CD14-positive monocyte (primary cell): Measurements from ENCODE around the gene ATG4B. TPM values are rescaled to one million over a fixed set of nuclear protein-coding genes. Genes with fewer than 3 reads are reported as not detected.

ENCODE experiments used
- DNase-seq, 3 donors: peaks; one replicate each; pipeline ENCODE4 v3.0.0-alpha.2; 2011 to 2022
- H2AFZ ChIP-seq: 2 replicates; pipeline ENCODE4 v1.6.0; 2012; ENCODE audit warnings: mild to moderate bottlenecking, low read depth, low read length, inconsistent platforms; ENCODE audit not compliant: insufficient read depth, poor library complexity, severe bottlenecking
- H3K27ac ChIP-seq, 2 donors: 1 replicate in 1 of 2; 2 replicates in 1 of 2; pipeline ENCODE4 v1.5.1; 2012 to 2013; ENCODE audit warnings: low read length in 2 of 2, control low read depth in 1 of 2, inconsistent platforms in 1 of 2, low read depth in 1 of 2, mild to moderate bottlenecking in 1 of 2
- H3K27me3 ChIP-seq, 2 donors: one replicate each; pipeline versions ENCODE4 v1.6.0 to v1.6.1; 2011 to 2013; ENCODE audit warnings: low read length in 2 of 2; ENCODE audit not compliant: control insufficient read depth in 2 of 2, insufficient read depth in 2 of 2
- H3K36me3 ChIP-seq, 2 donors: replicated peaks in 1 of 2; 1 replicate in 1 of 2; 2 replicates in 1 of 2; pipeline versions ENCODE4 v1.5.1 to v1.6.1; 2012 to 2013; ENCODE audit warnings: low read length in 2 of 2, control low read depth in 1 of 2, inconsistent platforms in 1 of 2, mild to moderate bottlenecking in 1 of 2; ENCODE audit not compliant: insufficient read depth in 2 of 2, control insufficient read depth in 1 of 2
- H3K4me1 ChIP-seq, 2 donors: 1 replicate in 1 of 2; 2 replicates in 1 of 2; pipeline versions ENCODE4 v1.5.1 to v1.6.1; 2012 to 2013; ENCODE audit warnings: low read length in 2 of 2, control low read depth in 1 of 2, inconsistent platforms in 1 of 2, mild to moderate bottlenecking in 1 of 2, moderate library complexity in 1 of 2; ENCODE audit not compliant: insufficient read depth in 2 of 2, control insufficient read depth in 1 of 2
- H3K4me2 ChIP-seq: replicated peaks from 2 replicates; pipeline ENCODE3; 2012; ENCODE audit warnings: low read length, moderate library complexity, mild to moderate bottlenecking; ENCODE audit not compliant: poor library complexity, severe bottlenecking; ENCODE audit errors: extremely low read depth
- H3K4me3 ChIP-seq, 3 experiments: fragments of 200-600 bp in 1 of 3; sonication (generic) in 1 of 3; replicated peaks in 1 of 3; 1 replicate in 2 of 3; 2 replicates in 1 of 3; pipeline ENCODE4 v1.5.1; 2011 to 2013; ENCODE audit warnings: low read length in 3 of 3, mild to moderate bottlenecking in 3 of 3, control low read depth in 2 of 3, low read depth in 2 of 3, inconsistent platforms in 1 of 3, moderate library complexity in 1 of 3
- H3K79me2 ChIP-seq: 2 replicates; pipeline ENCODE4 v1.6.0; 2012; ENCODE audit warnings: mild to moderate bottlenecking, control low read depth, inconsistent platforms, low read length, moderate library complexity; ENCODE audit not compliant: insufficient read depth
- H3K9ac ChIP-seq: 2 replicates; pipeline ENCODE4 v1.6.0; 2017; ENCODE audit warnings: low read length, mild to moderate bottlenecking; ENCODE audit not compliant: insufficient read depth, poor library complexity, severe bottlenecking
- H3K9me3 ChIP-seq, 2 donors: replicated peaks in 1 of 2; 1 replicate in 1 of 2; 2 replicates in 1 of 2; pipeline versions ENCODE4 v1.5.1 to v1.6.1; 2012 to 2013; ENCODE audit warnings: low read length in 2 of 2, control low read depth in 1 of 2; ENCODE audit not compliant: control insufficient read depth in 1 of 2, insufficient read depth in 1 of 2
- H4K20me1 ChIP-seq: 2 replicates; pipeline ENCODE4 v1.6.0; 2012; ENCODE audit warnings: mild to moderate bottlenecking, low read length, control low read depth, moderate library complexity; ENCODE audit not compliant: insufficient read depth
- H3K27ac Mint-ChIP-seq, 7 donors: one replicate each; pipeline ENCODE4 v1.8.0; 2020; ENCODE audit warnings: mild to moderate bottlenecking in 7 of 7, mixed read lengths in 7 of 7, moderate library complexity in 6 of 7, inconsistent platforms in 2 of 7
- H3K27me3 Mint-ChIP-seq, 3 donors: one replicate each; pipeline ENCODE4 v1.8.0; 2021 to 2022; ENCODE audit warnings: low read depth in 3 of 3, mild to moderate bottlenecking in 3 of 3, mixed read lengths in 3 of 3, moderate library complexity in 3 of 3, inconsistent platforms in 1 of 3
- H3K36me3 Mint-ChIP-seq, 2 donors: one replicate each; pipeline ENCODE4 v1.8.0; 2020; ENCODE audit warnings: mixed read lengths in 2 of 2, inconsistent platforms in 1 of 2, mild to moderate bottlenecking in 1 of 2
- H3K4me1 Mint-ChIP-seq: one replicate; pipeline ENCODE4 v1.8.0; 2020; ENCODE audit warnings: mild to moderate bottlenecking, mixed read lengths
- H3K4me3 Mint-ChIP-seq, 2 donors: one replicate each; pipeline ENCODE4 v1.8.0; 2020; ENCODE audit warnings: mild to moderate bottlenecking in 2 of 2, mixed read lengths in 2 of 2, moderate library complexity in 1 of 2
- H3K9me3 Mint-ChIP-seq, 7 donors: one replicate each; pipeline ENCODE4 v1.8.0; 2020 to 2022; ENCODE audit warnings: mixed read lengths in 7 of 7, mild to moderate bottlenecking in 6 of 7, moderate library complexity in 6 of 7, inconsistent platforms in 2 of 7
- CTCF ChIP-seq: fragments of 200-600 bp; IDR thresholded peaks from one replicate; pipeline ENCODE4 v1.8.0; 2022; ENCODE audit warnings: antibody characterized with exemption, mild to moderate bottlenecking
- WGBS: methylation state at CpG from one replicate; pipeline ENCODE4 v1.1.5; 2013; ENCODE audit warnings: missing lambda C conversion rate; ENCODE audit not compliant: insufficient coverage; 5-methylcytosine and 5-hydroxymethylcytosine counted together
- intact Hi-C, 2 donors: fragments of 100-400 bp; cut with micrococcal nuclease; formaldehyde crosslinking; loops; one replicate each; pipeline versions ENCODE4 v1.15.0 to v1.15.1; 2023
- polyA plus RNA-seq, 3 donors: library from polyadenylated mRNA; depleted of rRNA in 1 of 3; unstranded in 2 of 3; stranded (reverse) in 1 of 3; fragments of 300-500 nt in 2 of 3; fragments of >200 nt in 1 of 3; fragmentation: Illumina TruSeq in 2 of 3; gene quantifications; 1 replicate in 2 of 3; 2 replicates in 1 of 3; pipeline ENCODE4 v1.2.3, GENCODE V29; 2012 to 2021

ATG4B gene
- polyA plus RNA-seq, 3 donors, result 54.5 to 202 (median 58.9) TPM

GRCh38 chr2:241657786-241658254, 20.3 kb downstream of the ATG4B start:
- Histone ChIP-seq H3K4me1 (no peaks in the 10 kb centered on the region), H3K36me3 (peaks cover 70 to 96% of the 10 kb centered on the region in 2 donors), H3K27me3 (no peaks in the 10 kb centered on the region), H3K9ac (no peak overlapping the region), H2AFZ (no peak overlapping the region), H3K4me2 (no peak overlapping the region), H4K20me1 (peaks cover 6% of the 10 kb centered on the region), H3K4me3 (no peak overlapping the region), H3K79me2 (no peaks in the 10 kb centered on the region), H3K27ac (no peak overlapping the region), H3K9me3 (no peaks in the 10 kb centered on the region)
- peak overlapping the region in 1 of 7 donors; percentile 18 for H3K27ac Mint-ChIP-seq
- no peak for DNase-seq
- no peak overlapping the region for H3K4me3 Mint-ChIP-seq
- H3K4me1 Mint-ChIP-seq, result no peaks in the 10 kb centered on the region
- H3K9me3 Mint-ChIP-seq, result no peaks in the 10 kb centered on the region
- no peak for TF ChIP-seq CTCF
- 91% methylated on average over 14 of the region's 15 CpGs for whole genome bisulfite sequencing
- intact Hi-C loops, result no loop called here
- peaks cover 0 to 4% (median 0%) of the 10 kb centered on the region in 3 donors for H3K27me3 Mint-ChIP-seq
- H3K36me3 Mint-ChIP-seq, result peaks cover 84 to 98% of the 10 kb centered on the region in 2 donors

DNA sequence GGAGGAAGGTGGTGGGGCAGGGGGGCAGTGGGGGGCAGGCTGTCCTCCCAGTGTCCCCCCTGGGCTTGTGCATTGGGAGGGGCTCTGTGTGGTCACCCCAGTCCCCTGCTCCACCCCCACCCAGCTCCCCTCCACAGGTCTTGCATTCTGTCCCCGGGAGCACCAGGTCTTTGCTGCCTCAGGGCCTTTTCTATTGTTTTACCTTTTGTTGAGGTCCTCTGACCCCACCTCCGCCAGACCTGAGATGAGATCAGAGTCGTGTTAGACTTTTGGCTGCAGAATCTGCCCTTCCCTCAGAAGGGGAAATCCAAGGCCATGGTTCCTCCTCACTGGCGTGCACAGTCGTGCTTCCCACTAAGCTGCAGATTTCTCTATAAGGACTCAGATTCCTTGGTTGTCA, 20.8 kb downstream of the ATG4B start:
- Histone ChIP-seq H3K36me3 (peaks cover 65 to 91% of the 10 kb centered on the region in 2 donors), H3K9me3 (no peaks in the 10 kb centered on the region), H2AFZ (no peak overlapping the region), H3K27me3 (no peaks in the 10 kb centered on the region), H3K4me3 (no peak overlapping the region), H3K27ac (no peak overlapping the region), H3K4me1 (no peaks in the 10 kb centered on the region), H3K79me2 (no peaks in the 10 kb centered on the region), H3K4me2 (no peak overlapping the region), H3K9ac (no peak overlapping the region), H4K20me1 (peaks cover 1% of the 10 kb centered on the region)
- Mint-ChIP-seq H3K4me3 (no peak overlapping the region), H3K4me1 (no peaks in the 10 kb centered on the region), H3K27me3 (peaks cover 0 to 2% (median 0%) of the 10 kb centered on the region in 3 donors), H3K36me3 (peaks cover 80 to 93% of the 10 kb centered on the region in 2 donors), H3K9me3 (no peaks in the 10 kb centered on the region), H3K27ac (peak overlapping the region in 1 of 7 donors; percentile 30)
- no peak for DNase-seq
- TF ChIP-seq CTCF, result no peak
- 84% methylated on average over 3 of the region's 5 CpGs for WGBS
- intact Hi-C loops, result no loop called here
